ENCODE data around the gene RSU1.
"Not testable (repeated sequence)": the region's sequence is repeated elsewhere in the genome, so short reads cannot be mapped to it uniquely, and the experiment has no call there.

The RSU1 gene

DNA sequence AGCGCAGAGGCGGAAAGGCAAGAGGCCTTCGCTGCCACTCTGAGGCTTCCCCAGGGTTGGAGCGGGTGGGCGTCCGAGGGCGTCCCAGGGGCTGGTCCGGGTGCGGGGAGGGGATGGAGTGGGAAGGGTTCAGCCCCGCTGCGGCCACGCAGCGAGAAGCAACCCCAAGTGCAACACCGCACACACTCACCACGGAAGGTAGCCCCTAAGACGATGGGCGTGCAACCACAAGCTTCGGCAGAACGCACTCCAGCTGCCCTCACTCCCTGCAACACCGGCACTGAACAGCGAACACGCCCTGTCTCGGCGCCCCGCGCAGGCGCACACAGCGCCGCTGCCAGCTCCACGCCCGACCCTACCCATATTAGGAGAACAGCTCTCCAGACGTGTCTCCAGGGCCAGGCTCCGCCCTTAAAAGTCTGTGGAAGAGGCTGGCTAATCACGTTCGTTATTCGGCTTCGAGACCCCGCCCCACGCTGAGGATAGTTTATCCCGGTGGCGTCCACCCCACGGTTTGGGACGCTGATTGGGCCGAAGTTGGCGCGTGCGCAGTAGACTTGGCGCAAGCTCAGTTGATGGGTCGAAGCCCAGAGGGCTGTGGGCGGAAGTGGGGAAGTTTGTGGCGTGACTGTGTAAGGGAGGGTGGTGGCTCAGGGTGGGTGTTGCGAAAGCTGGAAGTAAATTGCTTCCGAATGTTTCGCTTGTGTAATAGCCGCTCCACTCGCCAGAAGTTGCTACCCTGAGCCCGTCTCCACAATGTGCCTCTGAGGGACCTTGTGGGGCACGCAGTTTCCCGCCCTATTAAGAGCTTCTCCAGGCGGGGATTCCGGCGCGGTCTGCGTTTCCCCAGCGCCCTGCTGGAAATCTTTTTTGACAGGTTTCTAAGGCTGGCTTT lies at the start of gene RSU1:
Gene RSU1 (minus strand): TSS at position 300 of the 895 bp plus-strand sequence. CDS start 343 bp downstream, outside the sequence.
- peak; percentile 100 for DNase-seq

DNA sequence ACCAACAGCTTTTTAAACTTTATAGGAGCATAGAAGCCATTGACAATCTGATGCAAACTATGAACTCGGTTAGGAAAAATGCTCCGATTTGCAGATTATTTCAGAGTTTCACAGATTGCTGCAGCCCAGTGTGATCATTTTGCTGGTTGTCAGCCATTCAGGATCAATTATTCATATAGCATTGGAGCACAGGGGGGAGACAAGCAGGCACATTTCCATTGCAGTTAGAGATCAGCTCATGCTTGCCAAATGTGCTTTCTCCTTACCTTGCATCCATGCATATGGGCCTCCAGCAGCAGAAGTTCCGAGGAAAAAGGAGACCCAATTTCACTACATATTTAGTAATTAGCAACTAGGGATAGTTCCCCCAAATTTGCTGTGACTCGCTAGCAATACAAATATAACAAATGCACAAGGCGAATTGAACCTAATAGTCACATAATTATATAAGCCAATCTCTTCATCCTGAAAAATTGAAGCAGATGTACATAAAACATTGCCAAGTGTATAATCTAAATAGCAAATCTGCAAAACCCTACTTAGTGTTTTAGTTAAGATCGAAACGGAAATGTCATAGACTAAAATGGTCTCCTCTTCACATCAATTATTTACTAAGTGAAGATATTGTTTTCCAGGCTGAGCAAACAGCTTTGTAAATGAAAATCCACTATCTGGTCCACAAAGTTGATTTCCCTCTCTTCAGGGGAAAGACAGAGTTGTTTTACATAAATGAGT lies 49.5 kb upstream of the RSU1 start:
- DNase-seq, result no peak

DNA sequence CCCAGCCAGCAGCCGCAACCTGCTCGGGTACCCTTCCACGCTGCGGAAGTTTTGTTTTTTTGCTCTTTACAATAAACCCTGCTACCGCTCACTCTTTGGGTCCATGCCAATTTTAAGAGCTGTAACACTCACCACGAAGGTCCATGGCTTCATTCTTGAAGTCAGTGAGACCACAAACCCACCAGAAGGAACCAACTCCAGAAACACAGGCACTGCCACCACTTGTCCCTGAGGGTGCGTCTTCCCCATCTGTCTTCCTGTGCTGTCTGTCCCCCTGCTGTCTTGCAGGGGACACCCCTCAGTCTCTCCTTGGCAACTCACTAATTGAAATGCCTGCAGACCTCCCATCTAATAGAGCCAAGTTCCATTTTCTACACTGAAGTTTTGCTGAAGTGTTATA lies 48.5 kb upstream of the RSU1 start:
- no peak for DNase-seq

- DNase-seq, result no peak
These were observed 46.5 kb upstream of the RSU1 start for GRCh38 chr10:16863766-16864165.

DNA sequence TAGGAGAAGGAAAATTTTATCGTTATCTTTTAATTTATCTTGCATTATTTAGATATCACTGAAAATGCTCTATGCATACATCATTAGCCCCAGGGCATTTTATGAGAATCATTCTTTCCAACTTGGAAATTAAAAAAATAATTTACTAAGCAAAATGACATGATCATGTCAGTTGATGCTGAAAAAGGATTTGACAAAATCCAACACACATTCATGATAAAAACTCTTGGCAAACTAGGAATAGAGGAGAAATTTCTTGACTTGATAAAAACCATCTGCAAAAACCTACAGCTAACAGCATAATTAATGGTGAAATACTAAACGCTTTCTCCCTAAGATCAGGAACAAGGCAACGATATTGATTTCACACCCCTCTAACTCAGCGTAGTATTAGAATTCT lies 40.2 kb upstream of the RSU1 start:
- no peak for DNase-seq

GRCh38 chr10:16856567-16856966 lies 39.3 kb upstream of the RSU1 start:
- no peak for DNase-seq

- DNase-seq, result no peak
These were observed 38.9 kb upstream of the RSU1 start for GRCh38 chr10:16856092-16856491.

DNA sequence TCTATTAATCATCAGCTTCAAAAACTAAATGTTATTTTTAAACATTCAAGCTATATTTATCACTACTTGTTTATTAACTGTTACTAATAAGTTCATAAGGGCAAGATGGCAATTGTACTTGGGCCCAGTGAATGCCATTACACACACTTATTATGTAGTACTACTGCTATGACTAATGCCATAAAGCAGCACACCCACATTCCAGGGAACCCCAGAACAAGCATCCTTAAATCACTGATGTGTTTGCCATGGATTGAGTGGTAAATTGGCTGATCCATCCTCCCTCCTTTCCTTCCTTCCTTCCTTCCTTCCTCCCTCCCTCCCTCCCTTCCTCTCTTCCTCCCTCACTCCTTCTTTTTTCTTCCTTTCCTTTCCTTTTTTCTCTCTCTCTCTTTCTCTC lies 37.4 kb upstream of the RSU1 start:
- DNase-seq, result no peak

DNA sequence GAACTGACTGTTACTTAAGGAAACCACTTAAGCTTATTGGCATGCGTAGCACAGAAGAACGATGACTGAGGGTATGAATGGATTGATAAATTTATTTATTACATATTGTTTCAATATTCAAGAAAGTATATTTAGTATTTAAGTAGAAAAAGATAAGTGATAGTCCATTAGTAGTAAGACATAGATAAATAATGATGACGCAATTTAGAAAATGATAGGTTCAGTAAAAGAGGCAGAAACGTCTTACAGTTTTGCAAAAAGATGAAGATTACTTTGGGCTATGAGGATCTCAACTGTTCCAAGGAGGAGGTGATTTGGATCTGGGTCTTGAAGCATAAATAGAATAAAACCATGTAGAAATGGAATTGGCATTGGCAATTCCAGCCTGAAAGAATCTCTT lies 36.6 kb upstream of the RSU1 start:
- no peak for DNase-seq

DNA sequence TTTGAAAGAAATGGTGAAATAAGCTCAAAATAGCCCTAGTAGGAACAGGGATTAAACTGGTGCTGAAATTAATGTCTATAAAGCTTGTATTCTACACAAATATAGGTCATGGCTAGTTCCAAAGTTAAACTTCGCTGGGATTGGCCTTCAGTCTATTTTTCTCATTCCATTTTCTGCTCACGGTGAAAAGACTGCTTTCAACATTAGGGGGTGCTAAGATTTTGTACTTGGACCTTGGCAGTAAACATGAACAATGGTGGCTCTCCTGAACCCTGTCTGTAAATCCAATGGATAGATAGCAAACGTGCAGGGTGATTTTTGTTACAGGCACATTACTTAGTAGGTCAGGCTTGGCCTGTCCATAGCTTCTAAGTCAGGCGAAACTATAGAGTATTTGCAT lies 36.0 kb upstream of the RSU1 start:
- no peak for DNase-seq

DNA sequence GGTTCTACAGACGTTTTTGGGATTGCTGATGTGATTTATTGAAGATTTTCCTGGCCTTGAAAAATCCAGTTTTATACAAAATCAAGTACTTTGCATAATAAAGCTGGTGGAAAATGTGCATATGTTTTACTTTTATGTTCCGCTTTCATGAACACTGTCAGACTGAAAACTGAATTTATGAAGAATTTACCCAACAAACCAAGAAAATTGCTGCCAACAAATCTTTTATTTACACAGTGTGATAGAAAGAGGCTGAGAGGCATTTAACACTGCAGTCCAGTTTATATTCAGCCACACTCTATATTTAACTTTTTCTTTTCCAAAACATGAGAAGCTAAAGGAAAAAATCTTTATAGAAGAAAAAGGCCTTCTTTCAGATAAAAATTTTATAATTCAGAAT lies 35.4 kb upstream of the RSU1 start:
- no peak for DNase-seq

DNA sequence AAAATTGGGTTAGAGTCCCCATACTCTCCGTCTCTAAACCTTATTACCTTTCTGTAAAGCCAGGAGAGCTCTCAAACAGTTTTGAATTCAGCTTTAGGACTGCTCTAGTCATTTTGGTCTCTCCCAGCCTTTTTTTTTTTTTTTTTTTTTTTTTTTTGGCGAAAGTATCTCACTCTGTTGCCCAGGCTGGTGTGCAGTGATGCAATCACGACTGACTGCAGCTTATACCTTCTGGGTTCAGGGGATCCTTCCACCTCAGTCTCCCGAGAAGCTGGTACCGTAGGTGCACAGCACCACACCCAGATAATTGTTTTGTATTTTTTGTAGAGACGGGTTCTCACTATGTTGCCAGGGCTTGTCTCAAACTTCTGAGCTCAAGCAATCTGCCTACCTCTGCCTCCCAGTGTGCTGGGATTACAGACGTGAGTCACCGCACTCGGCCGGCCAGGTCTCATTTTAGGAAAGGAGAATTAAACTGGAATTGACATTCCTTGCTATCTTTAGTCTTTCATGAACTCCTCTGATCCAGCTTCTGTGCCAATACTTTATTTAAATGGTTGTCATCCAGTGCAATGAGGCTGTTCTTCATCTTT lies 31.4 kb upstream of the RSU1 start:
- DNase-seq, result no peak

DNA sequence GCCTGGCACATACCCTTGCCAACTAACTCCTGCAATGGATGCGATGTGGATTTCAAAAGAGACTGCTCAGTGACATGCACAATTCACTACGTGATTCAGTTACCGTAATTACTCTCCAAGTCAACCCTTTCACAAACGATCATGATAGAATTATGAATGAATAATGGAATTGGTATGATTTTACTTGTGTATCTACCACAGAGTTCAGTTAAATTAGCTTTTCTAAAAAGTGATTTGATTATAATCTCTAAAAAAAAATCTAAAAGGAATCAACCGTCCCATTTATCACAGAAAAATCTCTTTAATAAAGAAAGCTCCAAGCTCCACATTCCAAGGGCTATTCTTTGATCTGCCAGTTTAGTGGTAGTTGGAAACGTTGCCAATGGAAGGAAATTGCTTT lies 30.4 kb upstream of the RSU1 start:
- no peak for DNase-seq

GRCh38 chr10:16845248-16845647 lies 28.0 kb upstream of the RSU1 start:
- DNase-seq, result no peak

DNA sequence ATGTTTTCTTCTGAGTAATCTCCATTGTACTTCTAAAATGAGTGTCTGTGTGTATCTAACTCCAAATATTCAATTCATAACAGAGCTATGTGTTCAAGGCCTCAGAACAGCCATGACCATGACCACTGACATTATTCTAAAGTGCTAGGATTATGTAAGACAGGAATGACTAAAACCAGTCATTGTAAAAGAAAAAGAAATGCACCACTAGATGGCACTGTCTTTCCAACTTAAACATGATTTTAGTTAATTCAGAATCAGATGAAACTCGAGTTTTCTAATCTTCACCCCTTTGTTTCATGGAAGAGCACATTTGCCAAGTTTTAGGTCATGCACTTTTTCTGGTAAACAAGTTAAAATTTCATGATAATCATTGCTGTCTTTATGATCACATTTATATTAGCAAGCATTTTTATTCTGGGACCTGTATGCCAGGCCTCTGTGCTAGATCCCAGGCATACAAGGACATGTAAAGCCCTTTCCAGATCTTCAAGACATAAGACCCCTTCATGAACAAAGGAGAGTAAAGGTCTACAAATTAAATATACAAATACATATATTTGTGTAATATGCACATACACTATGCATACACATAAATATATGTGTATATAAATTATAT lies 26.1 kb upstream of the RSU1 start:
- no peak for DNase-seq

GRCh38 chr10:16835228-16835627 lies 18.0 kb upstream of the RSU1 start:
- no peak for DNase-seq

DNA sequence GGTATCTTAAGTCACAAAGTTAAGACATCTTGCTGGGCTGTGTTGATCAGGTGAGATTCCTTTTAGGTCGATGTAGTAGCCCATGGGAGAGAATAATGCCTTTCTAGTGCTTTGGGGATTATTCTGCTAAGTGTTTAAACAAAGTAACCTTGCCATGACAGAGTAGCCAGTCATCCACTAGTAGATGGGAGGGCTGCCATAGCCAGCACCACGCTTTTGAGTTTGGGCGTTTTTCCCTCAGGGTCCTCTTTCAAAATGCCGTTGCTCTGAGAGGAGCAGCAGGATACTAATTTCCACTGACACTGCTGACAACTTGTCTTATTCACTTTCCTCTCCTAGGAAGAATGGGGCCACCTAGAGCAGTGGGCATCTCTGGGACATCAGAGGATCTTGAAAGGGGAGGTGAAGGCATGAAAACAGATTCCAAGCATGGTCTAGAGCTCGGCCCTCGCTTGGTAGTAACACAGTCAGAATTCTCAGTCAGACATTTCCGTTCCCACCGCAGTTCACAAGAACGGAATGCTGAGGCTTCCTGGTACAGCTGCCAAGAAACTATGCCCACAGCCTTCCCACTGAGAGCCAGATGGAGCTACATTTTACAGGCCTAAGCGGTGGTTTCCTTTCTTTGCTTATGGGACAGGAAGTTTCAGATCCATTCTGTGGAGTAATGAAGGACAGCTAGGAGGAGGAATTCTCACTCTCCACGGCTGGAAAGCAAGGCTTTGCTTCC lies 15.3 kb upstream of the RSU1 start:
- DNase-seq, result no peak

GRCh38 chr10:16828701-16829175 lies 11.5 kb upstream of the RSU1 start:
- DNase-seq, result no peak

- peak; percentile 41 to 56 for DNase-seq
These were observed 10.9 kb upstream of the RSU1 start for GRCh38 chr10:16828114-16828568.

DNA sequence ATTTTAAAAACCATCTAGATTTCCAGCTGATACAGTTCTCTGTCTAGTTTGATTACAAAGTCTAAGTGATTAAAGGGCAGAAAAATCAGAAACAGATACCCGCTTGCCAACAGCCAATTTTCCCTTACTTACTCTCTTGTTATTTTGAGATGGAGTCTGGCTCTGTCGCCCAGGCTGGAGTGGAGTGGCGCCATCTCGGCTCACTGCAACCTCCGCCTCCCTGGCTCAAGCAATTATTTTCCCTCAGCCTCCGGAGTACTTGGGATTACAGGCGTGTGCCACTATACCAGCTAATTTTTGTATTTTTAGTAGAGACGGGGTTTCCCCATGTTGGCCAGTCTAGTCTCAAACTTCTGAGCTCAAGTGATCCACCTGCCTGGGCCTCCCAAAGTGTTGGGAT lies 10.2 kb upstream of the RSU1 start:
- not testable (repeated sequence) for DNase-seq

- DNase-seq, result no peak
These were observed 5.6 kb upstream of the RSU1 start for GRCh38 chr10:16822726-16823360.

- DNase-seq, result no peak
These were observed 4.8 kb upstream of the RSU1 start for GRCh38 chr10:16822027-16822426.
